Gastroesophageal sphincter (tissue), 4 donors: Measurements from ENCODE around the gene ENTPD1. TPM values are rescaled to one million over a fixed set of nuclear protein-coding genes. Genes with fewer than 3 reads are reported as not detected.
"Not testable (repeated sequence)": the region's sequence is repeated elsewhere in the genome, so short reads cannot be mapped to it uniquely, and the experiment has no call there.

Experiments
- ATAC-seq: fragments of 150-250 bp; one replicate; pipeline ENCODE4 v1.9.1; 2016; ENCODE audit warnings: mild to moderate bottlenecking, moderate library complexity
- H3K27ac ChIP-seq, 4 donors: fragments of 200-600 bp; sonication (generic) in 3 of 4; 1 replicate in 3 of 4; 2 replicates in 1 of 4; pipeline ENCODE4 v1.5.1; 2016 to 2019
- H3K27me3 ChIP-seq: fragments of 200-600 bp; sonication (generic); one replicate; pipeline ENCODE4 v1.5.1; 2019
- H3K36me3 ChIP-seq, 2 donors: fragments of 200-600 bp; sonication (generic); one replicate each; pipeline ENCODE4 v1.5.1; 2019; ENCODE audit warnings: control low read depth in 1 of 2
- H3K4me1 ChIP-seq, 3 donors: fragments of 200-600 bp; sonication (generic); 1 replicate in 2 of 3; 2 replicates in 1 of 3; pipeline ENCODE4 v1.5.1; 2016 to 2019; ENCODE audit warnings: control low read depth in 2 of 3
- H3K4me3 ChIP-seq, 2 donors: fragments of 200-600 bp; sonication (generic); one replicate each; pipeline ENCODE4 v1.5.1; 2019; ENCODE audit warnings: mild to moderate bottlenecking in 1 of 2, moderate library complexity in 1 of 2
- H3K9me3 ChIP-seq, 3 donors: fragments of 200-600 bp; sonication (generic); one replicate each; pipeline ENCODE4 v1.5.1; 2017 to 2019; ENCODE audit warnings: control low read depth in 2 of 3
- CTCF ChIP-seq, 4 experiments: fragments of 200-600 bp in 2 of 4; fragments of 450-650 bp in 2 of 4; sonication (generic) in 1 of 4; IDR thresholded peaks; one replicate each; pipeline ENCODE4 v1.5.1; 2017 to 2019; ENCODE audit warnings: antibody characterized with exemption in 4 of 4, mild to moderate bottlenecking in 2 of 4, moderate library complexity in 2 of 4
- EP300 ChIP-seq: sonication (generic); formaldehyde crosslinking; IDR thresholded peaks from one replicate; pipeline ENCODE4 v1.6.1; 2017; ENCODE audit warnings: antibody characterized with exemption, mild to moderate bottlenecking
- POLR2A ChIP-seq, 2 donors: fragments of 450-650 bp; IDR thresholded peaks; one replicate each; pipeline ENCODE4 v1.6.1; 2017; ENCODE audit warnings: antibody characterized with exemption in 2 of 2, mild to moderate bottlenecking in 2 of 2, moderate library complexity in 1 of 2
- POLR2AphosphoS5 ChIP-seq: sonication (generic); formaldehyde crosslinking; IDR thresholded peaks from one replicate; pipeline ENCODE4 v1.6.1; 2017; ENCODE audit warnings: antibody characterized with exemption
- WGBS, 2 donors: methylation state at CpG; one replicate each; pipeline ENCODE4 v1.1.5; 2018; ENCODE audit warnings: low coverage in 1 of 2; 5-methylcytosine and 5-hydroxymethylcytosine counted together
- total RNA-seq, 4 donors: library from RNA; depleted of rRNA; stranded (reverse); fragments of >200 nt; gene quantifications; one replicate each; pipeline ENCODE4 v1.1.0, GENCODE V29; 2016

The ENTPD1 gene
- total RNA-seq, 4 donors from 2014 or later = 34.4 to 69.7 (median 39.3) TPM

- H3K36me3 ChIP-seq = no peaks in the 10 kb centered on the region
- no peaks in the 10 kb centered on the region for H3K27me3 ChIP-seq
- H3K4me3 ChIP-seq = no peak overlapping the region
- ATAC-seq = peak; percentile 78
- 24 to 38% methylated on average over 2 to 4 of the region's 4 CpGs for WGBS, 2 donors
- peaks cover 0 to 26% (median 0%) of the 10 kb centered on the region in 3 donors for H3K9me3 ChIP-seq
- peaks cover 0 to 4% (median 0%) of the 10 kb centered on the region in 3 donors for H3K4me1 ChIP-seq
- no peak overlapping the region for H3K27ac ChIP-seq
- TF ChIP-seq POLR2A (IDR thresholded peaks at IDR 0.05) = no peak
- TF ChIP-seq EP300 = no peak
- peak; percentile 53 for TF ChIP-seq POLR2AphosphoS5
- TF ChIP-seq CTCF (IDR thresholded peaks at IDR 0.05) = peak in 1 of 4 experiments; percentile 28
Measured at GRCh38 chr10:95728526-95728925, 27.4 kb upstream of the ENTPD1 start.

GRCh38 chr10:95729323-95730055 lies 26.5 kb upstream of the ENTPD1 start:
- TF ChIP-seq POLR2AphosphoS5 (no peak), POLR2A (IDR thresholded peaks at IDR 0.05) (no peak), EP300 (no peak)
- 70 to 82% methylated on average over 3 of the region's 3 CpGs for WGBS, 2 donors
- Histone ChIP-seq H3K27ac (peak overlapping the region in 3 of 4 donors; percentile 35 to 53 (median 52)), H3K27me3 (no peaks in the 10 kb centered on the region), H3K36me3 (no peaks in the 10 kb centered on the region), H3K4me1 (peaks cover 0 to 4% (median 0%) of the 10 kb centered on the region in 3 donors), H3K4me3 (no peak overlapping the region), H3K9me3 (peaks cover 0 to 26% (median 0%) of the 10 kb centered on the region in 3 donors)
- ATAC-seq = no peak

- ATAC-seq = no peak
- Histone ChIP-seq H3K27me3 (no peaks in the 10 kb centered on the region), H3K36me3 (no peaks in the 10 kb centered on the region), H3K27ac (peak overlapping the region in 2 of 4 donors; percentile 35 to 53), H3K4me3 (no peak overlapping the region), H3K4me1 (peaks cover 0 to 4% (median 0%) of the 10 kb centered on the region in 3 donors), H3K9me3 (peaks cover 0 to 22% (median 0%) of the 10 kb centered on the region in 3 donors)
- TF ChIP-seq EP300 (no peak), POLR2A (IDR thresholded peaks at IDR 0.05) (no peak), CTCF (IDR thresholded peaks at IDR 0.05) (no peak), POLR2AphosphoS5 (no peak)
- 75% methylated on average over 1 of the region's 1 CpG; no CpG with 5 or more reads in 1 of the 2 donors for WGBS, 2 donors
Measured at GRCh38 chr10:95730233-95730632, 25.7 kb upstream of the ENTPD1 start.

GRCh38 chr10:95732907-95733306 lies 23.1 kb upstream of the ENTPD1 start:
- H3K9me3 ChIP-seq = peaks cover 0 to 16% (median 0%) of the 10 kb centered on the region in 3 donors
- H3K4me3 ChIP-seq, H3K27me3 ChIP-seq, H3K4me1 ChIP-seq, ATAC-seq, H3K36me3 ChIP-seq, H3K27ac ChIP-seq: not testable (repeated sequence)
- 83 to 96% methylated on average over 3 to 6 of the region's 6 CpGs for WGBS, 2 donors

GRCh38 chr10:95739056-95739455 lies 16.9 kb upstream of the ENTPD1 start:
- no peak for TF ChIP-seq POLR2A (IDR thresholded peaks at IDR 0.05)
- no peak for TF ChIP-seq EP300
- no peak for TF ChIP-seq CTCF (IDR thresholded peaks at IDR 0.05)
- no peaks in the 10 kb centered on the region for H3K9me3 ChIP-seq
- H3K27me3 ChIP-seq = no peaks in the 10 kb centered on the region
- peaks cover 0 to 13% (median 0%) of the 10 kb centered on the region in 3 donors for H3K4me1 ChIP-seq
- no peak overlapping the region for H3K4me3 ChIP-seq
- WGBS, 2 donors = 91 to 92% methylated on average over 3 of the region's 3 CpGs
- no peak overlapping the region for H3K27ac ChIP-seq
- no peak for ATAC-seq
- no peaks in the 10 kb centered on the region for H3K36me3 ChIP-seq
